Hematopoietic multipotent progenitor cell treated with erythropoietin and hydrocortisone succinate and interleukin-3 and kit ligand, for 15 days (in vitro differentiated cells): ENCODE results near the gene POLDIP3.
"Not testable (repeated sequence)": the region's sequence is repeated elsewhere in the genome, so short reads cannot be mapped to it uniquely, and the experiment has no call there.

Experiments
- DNase-seq: peaks from one replicate; pipeline ENCODE4 v3.0.0-alpha.2; 2015; ENCODE audit warnings: low spot score

The POLDIP3 gene

GRCh38 chr22:42585096-42585495 lies 29.6 kb downstream of the POLDIP3 start:
- DNase-seq: no peak

- DNase-seq: no peak
Observed at GRCh38 chr22:42584364-42584940, 30.2 kb downstream of the POLDIP3 start.

DNA sequence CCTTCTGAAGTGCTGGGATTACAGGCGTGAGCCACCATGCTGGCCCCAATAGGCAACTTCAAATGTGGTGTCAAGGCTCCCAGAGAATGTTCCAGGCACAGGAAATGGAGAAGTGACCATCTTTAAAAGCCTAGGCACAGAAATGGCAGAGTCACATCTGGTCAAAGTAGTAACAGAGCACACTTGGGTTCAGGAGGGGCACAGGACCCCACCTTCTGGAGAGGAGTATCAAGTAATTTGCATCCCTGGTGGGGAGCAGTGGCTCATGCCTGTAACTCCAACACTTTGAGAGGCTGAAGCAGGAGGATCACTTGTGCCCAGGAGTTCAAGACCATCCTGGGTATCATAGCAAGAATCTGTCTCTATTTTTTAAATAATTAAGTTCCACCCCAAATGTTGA lies 31.7 kb downstream of the POLDIP3 start:
- no peak for DNase-seq

DNA sequence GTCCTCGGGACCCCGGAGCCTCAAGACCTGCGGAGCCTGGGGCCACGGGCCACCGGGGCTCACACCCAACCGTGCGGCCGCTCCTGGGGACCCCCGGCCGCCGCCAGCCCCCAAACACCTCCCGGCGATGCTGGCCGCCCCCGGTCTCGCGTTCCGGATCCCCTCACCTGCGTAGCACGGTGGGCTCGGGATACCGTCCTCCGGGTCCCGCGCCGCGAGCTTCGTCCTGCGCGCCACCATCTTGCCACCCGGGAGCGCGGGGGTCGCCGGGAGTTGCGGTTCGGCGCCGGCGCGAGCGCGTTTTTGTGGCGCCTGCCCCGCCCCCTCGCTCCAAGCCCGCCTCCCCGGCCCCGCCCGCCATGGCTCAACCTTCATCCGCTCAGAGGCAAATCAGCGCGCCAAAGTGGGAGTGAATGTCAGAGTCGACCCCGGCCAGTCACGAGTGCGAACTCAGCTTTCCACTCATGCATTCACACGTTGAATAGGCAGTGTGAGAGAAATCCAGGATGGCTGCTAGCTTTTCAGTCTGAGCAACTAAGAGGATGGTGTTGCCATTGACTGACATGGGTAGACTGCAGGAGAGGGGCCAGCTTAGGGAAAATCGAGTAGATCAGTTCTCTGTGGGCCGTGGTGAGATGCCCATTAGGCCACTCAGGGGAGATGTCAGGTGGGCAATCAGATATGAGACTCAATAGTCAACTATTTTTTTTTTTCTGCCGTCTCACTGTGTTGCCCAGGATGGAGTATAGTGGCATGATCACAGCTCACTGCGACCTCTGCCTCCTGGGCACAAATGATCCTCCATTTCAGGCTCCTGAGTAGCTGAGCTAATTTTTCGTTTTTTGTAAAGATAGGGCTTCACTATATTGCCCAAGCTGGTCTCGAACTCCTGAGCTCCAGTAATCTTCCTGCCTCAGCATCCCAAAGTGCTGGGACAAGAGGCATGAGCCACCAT lies 32.6 kb downstream of the POLDIP3 start:
- peak; percentile 73 for DNase-seq

DNA sequence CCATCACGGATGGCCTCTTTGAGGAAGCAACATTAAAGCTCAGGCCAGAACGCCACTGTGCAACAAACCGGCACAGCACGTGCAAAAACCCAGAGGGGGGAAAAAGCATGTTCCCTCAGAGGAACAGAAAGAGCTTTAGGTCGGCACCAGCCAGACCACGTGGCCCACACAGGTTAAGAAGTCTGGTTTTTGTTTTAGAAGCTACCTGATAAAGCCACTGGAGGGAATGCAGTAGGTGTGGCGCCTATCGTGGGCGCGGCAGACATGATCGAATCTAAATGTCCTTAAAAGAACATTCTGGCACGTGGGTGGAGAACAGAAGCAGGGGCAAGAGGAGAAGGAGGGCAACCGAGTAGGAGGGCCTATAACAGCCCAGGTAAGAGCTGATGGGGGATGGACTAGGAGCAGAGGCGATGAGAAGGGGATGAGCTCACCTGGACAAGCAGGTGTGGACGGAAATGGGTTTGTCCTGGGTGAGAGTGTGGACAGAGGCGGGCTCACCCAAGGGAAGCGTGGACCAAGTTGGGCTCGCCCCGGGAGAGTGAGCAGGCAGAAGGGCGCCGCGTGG lies 33.4 kb downstream of the POLDIP3 start:
- DNase-seq: not testable (repeated sequence)

- DNase-seq: not testable (repeated sequence)
Observed at GRCh38 chr22:42580040-42580439, 34.6 kb downstream of the POLDIP3 start.

GRCh38 chr22:42577623-42578240 lies 37.0 kb downstream of the POLDIP3 start:
- no peak for DNase-seq

GRCh38 chr22:42577141-42577540 lies 37.5 kb downstream of the POLDIP3 start:
- DNase-seq: not testable (repeated sequence)

- not testable (repeated sequence) for DNase-seq
Observed at GRCh38 chr22:42575996-42576574, 38.6 kb downstream of the POLDIP3 start.

DNA sequence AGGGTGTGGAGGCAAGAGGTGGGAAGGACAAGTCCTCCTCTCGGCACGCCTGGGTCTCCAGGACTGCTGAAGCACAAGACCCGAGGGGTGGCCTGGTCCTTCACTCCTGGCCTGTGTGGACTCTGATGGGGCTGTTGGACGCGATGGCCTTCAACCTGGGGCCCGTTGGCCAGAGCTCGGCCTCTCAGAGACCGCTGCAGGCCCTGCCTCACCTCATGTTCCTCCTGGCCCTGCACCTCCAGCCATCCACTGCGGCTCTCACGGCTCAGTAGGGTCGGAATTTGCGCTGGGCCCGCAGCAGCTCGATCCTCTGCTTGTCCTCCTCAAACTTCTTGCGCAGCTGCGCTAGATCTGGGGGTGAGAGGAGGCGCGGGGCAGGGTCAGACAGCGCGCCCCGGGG lies 40.2 kb downstream of the POLDIP3 start:
- not testable (repeated sequence) for DNase-seq

DNA sequence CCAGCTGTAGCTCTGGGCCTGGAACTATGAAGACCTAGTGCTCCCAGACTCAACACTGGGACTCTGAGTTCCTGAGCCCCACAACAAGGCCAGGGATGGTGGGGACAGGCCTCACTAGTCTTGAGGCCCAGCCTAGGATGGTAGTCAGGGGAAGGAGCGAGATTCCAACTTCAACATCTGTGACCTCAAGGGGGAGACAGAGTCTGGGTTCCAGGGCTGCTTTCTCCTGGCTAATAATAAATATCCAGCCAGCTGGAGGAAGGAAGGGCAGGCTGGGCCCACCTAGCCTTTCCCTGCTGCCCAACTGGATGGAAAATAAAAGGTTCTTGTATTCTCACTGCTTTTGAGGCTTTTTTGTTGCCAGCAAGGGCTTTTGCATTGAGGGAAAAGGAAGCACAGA lies 40.6 kb downstream of the POLDIP3 start:
- not testable (repeated sequence) for DNase-seq

- not testable (repeated sequence) for DNase-seq
Observed at GRCh38 chr22:42571068-42571467, 43.6 kb downstream of the POLDIP3 start.

DNA sequence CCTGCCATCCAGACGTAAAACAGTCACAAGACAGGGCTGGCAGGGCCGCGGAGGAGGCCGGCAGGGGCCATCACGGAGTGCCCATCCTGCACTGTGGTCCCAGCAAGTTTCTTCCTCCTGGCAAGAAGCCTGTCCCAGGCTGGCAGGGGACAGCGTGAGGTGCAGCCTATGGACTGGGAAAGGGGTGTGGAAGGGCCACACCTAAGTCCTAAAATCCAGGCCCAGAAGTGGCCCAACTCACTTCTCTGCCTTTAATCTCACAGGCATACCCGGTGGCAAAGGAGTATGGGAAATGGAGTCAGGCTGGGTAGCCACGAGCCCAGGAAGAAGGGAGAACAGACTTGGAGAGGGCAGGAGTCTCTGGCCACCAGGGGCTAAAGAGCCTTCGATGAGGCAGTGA lies 44.1 kb downstream of the POLDIP3 start:
- DNase-seq: not testable (repeated sequence)

DNA sequence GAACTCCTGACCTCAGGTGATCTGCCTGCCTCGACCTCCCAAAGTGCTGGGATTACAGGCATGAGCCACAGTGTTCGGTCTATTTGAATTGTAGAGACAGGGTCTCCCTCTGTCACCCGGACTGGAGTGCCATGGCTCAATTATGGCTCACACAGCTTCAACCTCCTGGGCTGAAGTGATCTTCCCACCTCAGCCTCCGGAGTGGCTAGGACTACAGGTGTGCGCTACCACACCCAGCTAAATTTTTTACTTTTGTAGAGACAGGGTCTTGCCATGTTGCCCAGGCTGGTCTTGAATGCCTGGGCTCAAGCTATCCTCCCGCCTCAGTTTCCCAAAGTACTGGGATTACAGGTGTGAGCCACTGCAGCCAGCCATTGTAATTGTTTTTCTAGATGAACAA lies 46.7 kb downstream of the POLDIP3 start:
- not testable (repeated sequence) for DNase-seq

DNA sequence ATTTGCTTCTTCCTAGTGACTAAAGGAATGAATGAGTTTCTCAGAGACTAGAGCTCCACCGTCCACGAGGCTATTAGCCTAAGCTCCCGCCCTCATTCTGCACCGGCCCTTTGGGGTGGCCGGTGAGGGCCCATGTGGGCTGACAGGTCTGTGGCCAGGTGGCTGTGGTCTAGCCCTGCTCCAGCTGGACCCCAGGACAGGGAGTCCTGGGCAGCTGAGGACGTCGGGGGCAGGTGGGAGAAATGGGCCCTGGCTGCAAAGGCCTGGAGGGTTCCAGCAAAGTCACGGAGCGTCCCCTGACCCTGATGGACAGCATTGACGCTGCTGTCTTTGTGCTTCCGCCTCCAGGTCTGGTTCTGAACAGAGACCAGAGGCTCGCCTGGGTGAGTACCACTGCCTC lies 48.7 kb downstream of the POLDIP3 start:
- DNase-seq: no peak

- DNase-seq: no peak
Observed at GRCh38 chr22:42564699-42565098, 50.0 kb downstream of the POLDIP3 start.

DNA sequence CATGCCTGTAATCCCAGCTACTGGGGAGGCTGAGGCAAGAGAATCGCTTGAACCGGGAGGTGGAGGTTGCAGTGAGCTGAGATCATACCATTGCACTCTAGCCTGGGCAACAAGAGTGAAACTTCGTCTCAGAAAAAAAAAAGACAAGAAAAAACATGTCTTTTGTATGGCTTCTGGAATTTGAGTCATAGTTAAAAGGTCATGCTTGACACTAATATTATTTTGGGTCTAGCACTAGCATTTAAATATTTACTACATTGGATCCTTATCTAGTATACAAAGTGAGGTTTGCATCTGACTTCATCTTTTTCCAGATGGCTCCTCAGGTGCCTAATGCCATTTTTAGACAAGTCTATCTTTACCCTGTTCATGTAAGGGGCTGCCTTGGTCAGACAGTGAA lies 50.7 kb downstream of the POLDIP3 start:
- DNase-seq: not testable (repeated sequence)

- DNase-seq: no peak
Observed at GRCh38 chr22:42562684-42563083, 52.0 kb downstream of the POLDIP3 start.

- DNase-seq: no peak
Observed at GRCh38 chr22:42562279-42562678, 52.4 kb downstream of the POLDIP3 start.

- DNase-seq: no peak
Observed at GRCh38 chr22:42561856-42562255, 52.8 kb downstream of the POLDIP3 start.

- peak; percentile 30 for DNase-seq
Observed at GRCh38 chr22:42560781-42561180, 53.9 kb downstream of the POLDIP3 start.

DNA sequence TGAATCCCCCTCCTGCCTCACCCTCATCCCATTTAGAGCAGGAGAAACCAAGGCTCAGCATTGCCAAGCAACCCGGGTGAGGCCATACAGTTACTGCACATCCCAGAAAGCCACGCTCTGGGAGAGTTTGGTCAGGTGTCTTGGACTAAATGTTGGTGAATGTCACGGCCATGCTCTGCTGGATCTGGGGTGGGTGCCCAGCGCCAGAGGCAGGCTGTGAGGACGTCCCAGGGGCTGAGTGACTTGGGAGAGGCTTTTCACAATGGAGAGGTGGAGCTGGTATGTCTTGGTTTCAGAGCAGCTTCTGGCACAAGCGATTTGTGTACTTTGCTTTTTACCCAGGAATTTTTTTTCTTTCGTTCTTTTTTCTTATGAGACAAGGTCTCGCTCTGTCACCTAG lies 54.3 kb downstream of the POLDIP3 start:
- no peak for DNase-seq
